Measurements from ENCODE around the gene ACSM2B. TPM values are rescaled to one million over a fixed set of nuclear protein-coding genes. Genes with fewer than 3 reads are reported as not detected.

ACSM2B gene
- total and polyA plus RNA-seq, 2 of the 4 experiments (the other 2 are of a cell fraction), result not detected

GRCh38 chr16:20621406-20621805 lies 45.2 kb upstream of the ACSM2B start:
- H3K36me3 ChIP-seq (ENCODE audit: control insufficient read depth, insufficient read depth, low read length), result no peaks in the 10 kb centered on the region
- H3K4me1 ChIP-seq (ENCODE audit: control insufficient read depth, insufficient read depth, low read length), result no peaks in the 10 kb centered on the region
- no peak overlapping the region for H2AK5ac ChIP-seq (ENCODE audit: low read depth, low read length)
- WGBS, 2 experiments (ENCODE audit: extremely low coverage in 2 of 2, insufficient read length in 1 of 2), result no CpG with 5 or more reads among the region's 6 CpGs
- H4K5ac ChIP-seq (ENCODE audit: low read depth, low read length), result no peak overlapping the region
- H3K56ac ChIP-seq (ENCODE audit: extremely low read depth, insufficient read depth, low read length), result no peak overlapping the region
- no peak overlapping the region for H2AK9ac ChIP-seq (replicated peaks; ENCODE audit: low read depth, low read length, poor library complexity)
- POLR2A ChIA-PET (ENCODE audit: unreplicated experiment), result no interaction called here
- no peaks in the 10 kb centered on the region for H3K9me1 ChIP-seq (ENCODE audit: insufficient read depth, low read length)
- H2BK5ac ChIP-seq (ENCODE audit: low read depth, low read length, poor library complexity, severe bottlenecking), result no peak overlapping the region
- no peak overlapping the region for H3K4ac ChIP-seq (ENCODE audit: low read depth, low read length)
- no TSS peak for BruUV-seq (replicated peaks)
- no peak overlapping the region for H4K91ac ChIP-seq (ENCODE audit: insufficient read depth, low read depth, low read length)
- TF ChIP-seq RFX5 (IDR thresholded peaks at IDR 0.05; ENCODE audit: low read depth, low read length), result no peak
- TF ChIP-seq RAD21 (IDR thresholded peaks at IDR 0.05; ENCODE audit: low read length), result no peak
- TF ChIP-seq POLR2A (IDR thresholded peaks at IDR 0.05; ENCODE audit: low read depth, low read length), result no peak
- no peak for TF ChIP-seq ELK1 (IDR thresholded peaks at IDR 0.05; ENCODE audit: borderline replicate concordance, low read depth, low read length)
- no peak for TF ChIP-seq CEBPB (IDR thresholded peaks at IDR 0.05; ENCODE audit: low read depth, low read length)
- TF ChIP-seq FOS (IDR thresholded peaks at IDR 0.05; ENCODE audit: low read depth, low read length), result no peak
- TF ChIP-seq SMC3 (IDR thresholded peaks at IDR 0.05; ENCODE audit: low read depth, low read length), result no peak
- no peak for TF ChIP-seq NFE2L2 (IDR thresholded peaks at IDR 0.05; ENCODE audit: low read depth, low read length)
- no peak for TF ChIP-seq MXI1 (IDR thresholded peaks at IDR 0.05; ENCODE audit: borderline replicate concordance, low read depth, low read length)
- no peak for TF ChIP-seq MAFK (IDR thresholded peaks at IDR 0.05; ENCODE audit: low read depth, low read length)
- no peak for TF ChIP-seq CHD1 (IDR thresholded peaks at IDR 0.05; ENCODE audit: low read depth, low read length)
- TF ChIP-seq USF2 (IDR thresholded peaks at IDR 0.05; ENCODE audit: low read depth, low read length), result no peak
- no peak for TF ChIP-seq CTCF (conservative IDR thresholded peaks at IDR 0.05; ENCODE audit: low read depth, low read length)
- TF ChIP-seq BHLHE40 (IDR thresholded peaks at IDR 0.05; ENCODE audit: low read depth, low read length), result no peak
- no peak for TF ChIP-seq RCOR1 (IDR thresholded peaks at IDR 0.05; ENCODE audit: insufficient replicate concordance, low read length)
- TF ChIP-seq MAZ (IDR thresholded peaks at IDR 0.05; ENCODE audit: borderline replicate concordance, low read depth, low read length), result no peak
- no peaks in the 10 kb centered on the region for H3K27me3 ChIP-seq (ENCODE audit: control insufficient read depth, insufficient read depth, low read length)
- H2BK15ac ChIP-seq (ENCODE audit: low read depth, low read length), result no peak overlapping the region
- ATAC-seq (ENCODE audit: low read depth) (no peak), DNase-seq (no peak)
- dilution Hi-C loops (cut with HindIII; ENCODE audit: low sequenced_read_pairs, unreplicated experiment), result no loop called here
- H2BK20ac ChIP-seq (ENCODE audit: low read depth, low read length), result no peak overlapping the region
- H3K79me1 ChIP-seq (ENCODE audit: low read depth in 1 of 2, low read length in 2 of 2), result no peaks in the 10 kb centered on the region
- H4K20me1 ChIP-seq (ENCODE audit: insufficient read depth, low read length), result no peaks in the 10 kb centered on the region
- H3K9me3 ChIP-seq (ENCODE audit: control insufficient read depth, insufficient read depth, low read length), result peaks cover 6% of the 10 kb centered on the region; the same call in 1 of the 2 replicates
- in situ Hi-C loops (cut with MboI; ENCODE audit: low sequenced_read_pairs), result no loop called here
- intact Hi-C loops (cut with micrococcal nuclease), result no loop called here
- H2AFZ ChIP-seq (replicated peaks; ENCODE audit: low read length, poor library complexity), result no peak overlapping the region
- H3K4me3 ChIP-seq (ENCODE audit: insufficient read depth, low read depth, low read length), result no peak overlapping the region
- no peak overlapping the region for H3K27ac ChIP-seq (ENCODE audit: insufficient read depth, low read length)
- no peak overlapping the region for H4K8ac ChIP-seq (ENCODE audit: low read depth in 2 of 2, low read length in 2 of 2)
- H3K23ac ChIP-seq (ENCODE audit: low read depth, low read length), result no peak overlapping the region
- CTCF ChIA-PET, result no interaction called here
- no peak overlapping the region for H3K18ac ChIP-seq (ENCODE audit: low read depth, low read length)
- H2BK120ac ChIP-seq (ENCODE audit: low read depth, low read length), result no peak overlapping the region
- no peak overlapping the region for H3K4me2 ChIP-seq (ENCODE audit: low read depth, low read length)
- H3K14ac ChIP-seq (replicated peaks; ENCODE audit: low read depth, low read length), result no peak overlapping the region
- no peak overlapping the region for H3K9ac ChIP-seq (ENCODE audit: low read depth, low read length)
